Measurements from ENCODE around the gene C2CD4D. TPM values are rescaled to one million over a fixed set of nuclear protein-coding genes. Genes with fewer than 3 reads are reported as not detected.

Gene C2CD4D
- total and polyA plus RNA-seq, 2 donors (not counting 1 experiment from before 2014, with no cell fraction given), result 0.07 TPM; not detected in 1

DNA sequence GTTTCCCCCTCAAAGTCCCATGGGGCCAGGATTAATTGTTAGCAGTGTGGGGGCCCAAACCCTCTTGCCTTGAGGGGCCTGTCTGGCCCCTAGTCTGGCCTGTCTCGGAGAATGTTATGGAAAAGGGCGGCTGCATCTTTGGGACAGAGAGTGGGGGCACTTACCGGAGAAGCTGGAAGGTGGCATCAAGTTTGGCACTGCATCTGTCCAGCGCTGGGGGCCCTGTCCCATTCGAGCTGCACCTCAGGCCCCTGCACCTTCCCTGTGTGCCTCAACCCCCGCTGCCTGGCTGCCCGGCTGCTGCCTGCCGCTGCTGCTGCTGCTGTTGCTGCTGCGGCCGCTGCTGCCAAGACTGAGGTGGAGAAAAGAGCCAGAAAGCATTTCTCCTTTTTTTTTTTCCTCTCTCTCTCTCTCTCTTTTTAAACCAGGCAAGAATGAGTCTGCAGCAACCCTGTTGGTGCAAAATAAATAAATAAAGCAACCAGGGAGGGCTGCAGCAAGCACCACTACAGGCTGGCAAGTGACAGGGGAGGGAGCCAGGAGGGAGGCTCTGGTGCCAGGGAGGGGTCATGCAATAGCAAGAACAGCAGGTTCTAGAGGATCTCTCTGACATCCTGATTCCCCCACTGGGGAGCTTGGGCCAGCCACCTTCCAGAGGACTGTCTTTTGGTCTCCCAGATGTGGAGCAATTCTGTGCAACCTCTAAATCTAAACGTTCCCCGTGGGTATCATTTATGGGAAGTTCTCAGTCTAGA is 34.4 kb downstream of the C2CD4D start, which contains the start of gene LINGO4:
Gene LINGO4 (minus strand): TSS at position 354 of the 755 bp plus-strand sequence. CDS start 2,715 bp downstream, outside the sequence.
- no peak within 1 kb of the TSS for H3K4me3 ChIP-seq (ENCODE audit: control extremely low read depth in 1 of 5, extremely low read depth in 1 of 5, insufficient read depth in 1 of 5, low read depth in 2 of 5, low read length in 4 of 5)
- H3K9ac ChIP-seq (ENCODE audit: low read length), result no peak within 1 kb of the TSS
- peaks cover 19% of the 10 kb centered on the region for H3K27me3 Mint-ChIP-seq
- H3K79me2 ChIP-seq (ENCODE audit: control insufficient read depth, insufficient read depth, low read length), result no peaks in the 10 kb centered on the region
- H3K27ac ChIP-seq (ENCODE audit: low read length in 2 of 2), result no peak within 1 kb of the TSS
- no peak within 1 kb of the TSS for H3K4me2 ChIP-seq (replicated peaks; ENCODE audit: low read depth, low read length, poor library complexity, severe bottlenecking)
- TF ChIP-seq, protein P1, sequence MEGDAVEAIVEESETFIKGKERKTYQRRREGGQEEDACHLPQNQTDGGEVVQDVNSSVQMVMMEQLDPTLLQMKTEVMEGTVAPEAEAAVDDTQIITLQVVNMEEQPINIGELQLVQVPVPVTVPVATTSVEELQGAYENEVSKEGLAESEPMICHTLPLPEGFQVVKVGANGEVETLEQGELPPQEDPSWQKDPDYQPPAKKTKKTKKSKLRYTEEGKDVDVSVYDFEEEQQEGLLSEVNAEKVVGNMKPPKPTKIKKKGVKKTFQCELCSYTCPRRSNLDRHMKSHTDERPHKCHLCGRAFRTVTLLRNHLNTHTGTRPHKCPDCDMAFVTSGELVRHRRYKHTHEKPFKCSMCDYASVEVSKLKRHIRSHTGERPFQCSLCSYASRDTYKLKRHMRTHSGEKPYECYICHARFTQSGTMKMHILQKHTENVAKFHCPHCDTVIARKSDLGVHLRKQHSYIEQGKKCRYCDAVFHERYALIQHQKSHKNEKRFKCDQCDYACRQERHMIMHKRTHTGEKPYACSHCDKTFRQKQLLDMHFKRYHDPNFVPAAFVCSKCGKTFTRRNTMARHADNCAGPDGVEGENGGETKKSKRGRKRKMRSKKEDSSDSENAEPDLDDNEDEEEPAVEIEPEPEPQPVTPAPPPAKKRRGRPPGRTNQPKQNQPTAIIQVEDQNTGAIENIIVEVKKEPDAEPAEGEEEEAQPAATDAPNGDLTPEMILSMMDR (IDR thresholded peaks at IDR 0.05), result no peak
- TF ChIP-seq EZH2 (IDR thresholded peaks at IDR 0.05; ENCODE audit: borderline replicate concordance, insufficient read depth, low read depth, low read length, poor library complexity, severe bottlenecking), result no peak
- H3K4me3 Mint-ChIP-seq, result no peak within 1 kb of the TSS
- H3K4me1 Mint-ChIP-seq, result peaks cover 9% of the 10 kb centered on the region
- no peak within 1 kb of the TSS for H2AFZ ChIP-seq (ENCODE audit: insufficient read depth, low read depth, low read length, poor library complexity, severe bottlenecking)
- 66% methylated on average over 10 of the region's 12 CpGs for WGBS (ENCODE audit: insufficient coverage)
- peaks cover 6 to 13% of the 10 kb centered on the region in 2 donors for H3K4me1 ChIP-seq (ENCODE audit: control insufficient read depth in 2 of 2, insufficient read depth in 2 of 2, low read length in 2 of 2)
- no peaks in the 10 kb centered on the region for H3K9me3 Mint-ChIP-seq (ENCODE audit: insufficient read depth)
- H3K27me3 ChIP-seq (replicated peaks in 1 of 4; ENCODE audit: control extremely low read depth in 1 of 4, control insufficient read depth in 3 of 4, insufficient read depth in 4 of 4, low read length in 3 of 4), result peaks cover 0 to 15% (median 2%) of the 10 kb centered on the region in 4 experiments
- intact Hi-C loops (cut with micrococcal nuclease), result no loop called here
- no peak within 1 kb of the TSS for H3K27ac Mint-ChIP-seq
- H4K20me1 ChIP-seq (ENCODE audit: control insufficient read depth, insufficient read depth, low read length, poor library complexity, severe bottlenecking), result no peaks in the 10 kb centered on the region
- ChIA-PET CTCF (no interaction called here), POLR2A (no interaction called here)
- H3K9me3 ChIP-seq (ENCODE audit: control extremely low read depth in 1 of 3, control insufficient read depth in 2 of 3, insufficient read depth in 1 of 3, low read length in 2 of 3), result peaks cover 0 to 3% (median 0%) of the 10 kb centered on the region in 3 donors
- DNase-seq (no peak), ATAC-seq (ENCODE audit: low read depth) (no peak)
- no peaks in the 10 kb centered on the region for H3K36me3 ChIP-seq (replicated peaks in 1 of 2; ENCODE audit: control extremely low read depth in 1 of 2, control insufficient read depth in 1 of 2, extremely low read depth in 1 of 2, insufficient read depth in 2 of 2, low read length in 1 of 2)

DNA sequence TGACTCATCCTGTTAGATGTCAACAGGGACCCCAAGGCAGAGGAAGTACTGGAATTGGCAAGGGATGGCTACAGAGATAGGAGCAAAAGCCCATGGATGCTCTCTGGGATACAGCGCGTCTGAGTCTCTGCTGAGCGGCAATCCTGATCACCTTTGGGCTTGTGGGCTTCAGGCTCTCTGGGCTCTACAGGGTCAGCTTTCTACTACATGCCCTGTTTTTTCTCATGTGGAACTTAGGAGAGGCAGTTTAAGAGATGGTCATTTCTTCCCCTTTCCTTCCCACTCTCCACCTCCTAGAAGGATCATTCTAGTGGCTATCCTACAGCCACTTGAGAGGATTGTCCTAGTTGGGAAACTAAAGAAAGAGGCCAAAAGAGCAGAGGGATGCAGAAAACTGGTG is 35.7 kb downstream of the C2CD4D start:
- Histone ChIP-seq H3K4me1 (ENCODE audit: control insufficient read depth in 2 of 2, insufficient read depth in 2 of 2, low read length in 2 of 2) (peaks cover 6 to 13% of the 10 kb centered on the region in 2 donors), H3K9ac (ENCODE audit: low read length) (no peak overlapping the region), H3K27me3 (replicated peaks in 1 of 4; ENCODE audit: control extremely low read depth in 1 of 4, control insufficient read depth in 3 of 4, insufficient read depth in 4 of 4, low read length in 3 of 4) (peaks cover 0 to 22% (median 2%) of the 10 kb centered on the region in 4 experiments), H3K36me3 (replicated peaks in 1 of 2; ENCODE audit: control extremely low read depth in 1 of 2, control insufficient read depth in 1 of 2, extremely low read depth in 1 of 2, insufficient read depth in 2 of 2, low read length in 1 of 2) (no peaks in the 10 kb centered on the region), H2AFZ (ENCODE audit: insufficient read depth, low read depth, low read length, poor library complexity, severe bottlenecking) (no peak overlapping the region), H3K79me2 (ENCODE audit: control insufficient read depth, insufficient read depth, low read length) (no peaks in the 10 kb centered on the region), H3K27ac (ENCODE audit: low read length in 2 of 2) (no peak overlapping the region), H4K20me1 (ENCODE audit: control insufficient read depth, insufficient read depth, low read length, poor library complexity, severe bottlenecking) (no peaks in the 10 kb centered on the region), H3K4me3 (ENCODE audit: control extremely low read depth in 1 of 5, extremely low read depth in 1 of 5, insufficient read depth in 1 of 5, low read depth in 2 of 5, low read length in 4 of 5) (no peak overlapping the region), H3K4me2 (replicated peaks; ENCODE audit: low read depth, low read length, poor library complexity, severe bottlenecking) (no peak overlapping the region), H3K9me3 (ENCODE audit: control extremely low read depth in 1 of 3, control insufficient read depth in 2 of 3, insufficient read depth in 1 of 3, low read length in 2 of 3) (peaks cover 0 to 3% (median 0%) of the 10 kb centered on the region in 3 donors)
- CTCF ChIA-PET, result no interaction called here
- H3K27ac Mint-ChIP-seq, result no peak overlapping the region
- POLR2A ChIA-PET, result no interaction called here
- TF ChIP-seq EZH2 (IDR thresholded peaks at IDR 0.05; ENCODE audit: borderline replicate concordance, insufficient read depth, low read depth, low read length, poor library complexity, severe bottlenecking), result no peak
- TF ChIP-seq, protein P1 (IDR thresholded peaks at IDR 0.05), result no peak
- no peak overlapping the region for H3K4me3 Mint-ChIP-seq
- no peaks in the 10 kb centered on the region for H3K9me3 Mint-ChIP-seq (ENCODE audit: insufficient read depth)
- intact Hi-C loops (cut with micrococcal nuclease), result no loop called here
- ATAC-seq (ENCODE audit: low read depth) (no peak), DNase-seq (no peak)
- H3K4me1 Mint-ChIP-seq, result peaks cover 9% of the 10 kb centered on the region
- peaks cover 27% of the 10 kb centered on the region for H3K27me3 Mint-ChIP-seq
- 97% methylated on average over 3 of the region's 3 CpGs for WGBS (ENCODE audit: insufficient coverage)
